SK-N-SH (cell line): ENCODE measurements around the gene AHRR. TPM values are rescaled to one million over a fixed set of nuclear protein-coding genes. Genes with fewer than 3 reads are reported as not detected.

ENCODE experiments used
- CTCF ChIA-PET: fragments of 300-600, 350-600 bp; formaldehyde crosslinking; extraction: SDS; loops from one replicate; lab custom pipeline; 2021; lab: Yijun Ruan, JAX
- POLR2A ChIA-PET: fragments of 350-600 bp; sonication (Branson Sonifier 250); formaldehyde crosslinking; extraction: SDS; loops from one replicate; lab custom pipeline; 2020; ENCODE audit warnings: antibody characterized with exemption, inconsistent platforms; lab: Yijun Ruan, JAX
- DNase-seq: peaks from one replicate; pipeline ENCODE4 v3.0.0; 2012
- H2AFZ ChIP-seq: fragments of 200-600 bp; sonication (generic); 2 replicates; pipeline ENCODE4 v1.8.1; 2016; ENCODE audit warnings: antibody characterized with exemption, mild to moderate bottlenecking, low read depth
- H3F3A ChIP-seq: fragments of 200-600 bp; sonication (generic); replicated peaks from 2 replicates; pipeline ENCODE3; 2016; ENCODE audit warnings: antibody characterized with exemption, mild to moderate bottlenecking; ENCODE audit not compliant: insufficient read depth
- H3K27ac ChIP-seq, 2 experiments: fragments of 200-500 bp in 1 of 2; fragments of 200-600 bp in 1 of 2; sonication (Bioruptor generic) in 1 of 2; sonication (generic), shearing (Covaris generic) in 1 of 2; 2 replicates each; pipeline versions ENCODE4 v1.5.1 to v1.6.1; 2014 to 2016; ENCODE audit warnings: low read depth in 2 of 2, inconsistent platforms in 1 of 2, low read length in 1 of 2, mild to moderate bottlenecking in 1 of 2, mixed read lengths in 1 of 2
- H3K27me3 ChIP-seq: fragments of 200-600 bp; sonication (generic), shearing (Covaris generic); 2 replicates; pipeline ENCODE4 v1.6.1; 2016; ENCODE audit warnings: mixed run types; ENCODE audit not compliant: insufficient read depth
- H3K36me3 ChIP-seq, 2 experiments: fragments of 200-500 bp in 1 of 2; fragments of 200-600 bp in 1 of 2; sonication (Bioruptor generic) in 1 of 2; sonication (generic) in 1 of 2; replicated peaks in 1 of 2; 2 replicates each; pipeline versions ENCODE3 to v1.5.1; 2014 to 2016; ENCODE audit warnings: low read length in 1 of 2, mild to moderate bottlenecking in 1 of 2; ENCODE audit not compliant: insufficient read depth in 2 of 2, control insufficient read depth in 1 of 2
- H3K4me1 ChIP-seq, 2 experiments: fragments of 200-500 bp in 1 of 2; fragments of 200-600 bp in 1 of 2; sonication (Bioruptor generic) in 1 of 2; sonication (generic), shearing (Covaris generic) in 1 of 2; 2 replicates each; pipeline versions ENCODE4 v1.5.1 to v1.6.1; 2014 to 2016; ENCODE audit warnings: low read depth in 1 of 2, low read length in 1 of 2, mixed run types in 1 of 2; ENCODE audit not compliant: insufficient read depth in 2 of 2, control insufficient read depth in 1 of 2
- H3K4me2 ChIP-seq: fragments of 200-600 bp; sonication (generic), shearing (Covaris generic); 2 replicates; pipeline ENCODE4 v1.6.1; 2017; ENCODE audit warnings: mixed run types
- H3K4me3 ChIP-seq, 2 experiments: fragments of 200-500 bp in 1 of 2; fragments of 200-600 bp in 1 of 2; sonication (Bioruptor generic) in 1 of 2; sonication (generic), shearing (Covaris generic) in 1 of 2; 2 replicates each; pipeline versions ENCODE4 v1.5.1 to v1.8.1; 2014 to 2016; ENCODE audit warnings: low read depth in 2 of 2, inconsistent platforms in 1 of 2, low read length in 1 of 2, mild to moderate bottlenecking in 1 of 2, mixed read lengths in 1 of 2, moderate library complexity in 1 of 2
- H3K79me2 ChIP-seq: fragments of 200-600 bp; sonication (generic); 2 replicates; pipeline ENCODE4 v1.8.1; 2017; ENCODE audit warnings: mild to moderate bottlenecking; ENCODE audit not compliant: insufficient read depth
- H3K9ac ChIP-seq: fragments of 200-600 bp; sonication (generic); 2 replicates; pipeline ENCODE4 v1.6.1; 2017; ENCODE audit warnings: mixed run types
- H3K9me2 ChIP-seq: fragments of 200-600 bp; sonication (generic); 2 replicates; pipeline ENCODE4 v1.6.1; 2017; ENCODE audit warnings: mixed run types
- H3K9me3 ChIP-seq: fragments of 200-600 bp; sonication (generic); 2 replicates; pipeline ENCODE4 v1.6.1; 2017; ENCODE audit warnings: mixed run types, mild to moderate bottlenecking, moderate library complexity
- H4K20me1 ChIP-seq: fragments of 200-600 bp; sonication (generic); 2 replicates; pipeline ENCODE4 v1.6.1; 2017; ENCODE audit warnings: mild to moderate bottlenecking, mixed run types; ENCODE audit not compliant: insufficient read depth
- CHD2 ChIP-seq: fragments of 150-350 bp; IDR thresholded peaks from 2 replicates; pipeline ENCODE4 v1.6.1; 2018; ENCODE audit warnings: low read length; ENCODE audit not compliant: partially characterized antibody
- ELF1 ChIP-seq: IDR thresholded peaks from 2 replicates; pipeline ENCODE4 v1.4.0; 2012
- EP300 ChIP-seq, 2 experiments: IDR thresholded peaks; 2 replicates each; pipeline versions ENCODE4 v1.4.0 to v1.6.1; 2012; ENCODE audit warnings: borderline replicate concordance in 1 of 2, low read depth in 1 of 2, low read length in 1 of 2
- EZH2phosphoT487 ChIP-seq: fragments of 200-600 bp; sonication (generic); IDR thresholded peaks from 2 replicates; pipeline ENCODE4 v1.6.1; 2017; ENCODE audit warnings: low read depth, mixed run types, mild to moderate bottlenecking, antibody characterized with exemption, moderate library complexity, borderline replicate concordance
- JUND ChIP-seq: IDR thresholded peaks from 2 replicates; pipeline ENCODE4 v1.4.0; 2012
- MEF2A ChIP-seq: IDR thresholded peaks from 2 replicates; pipeline ENCODE4 v1.4.0; 2012; ENCODE audit warnings: low read depth, borderline replicate concordance
- NFIC ChIP-seq: IDR thresholded peaks from 2 replicates; pipeline ENCODE4 v1.4.0; 2012; ENCODE audit warnings: borderline replicate concordance
- NRF1 ChIP-seq: IDR thresholded peaks from 2 replicates; pipeline ENCODE4 v1.6.1; 2012; ENCODE audit warnings: low read depth, mild to moderate bottlenecking, low read length
- POLR2AphosphoS5 ChIP-seq: IDR thresholded peaks from 2 replicates; pipeline ENCODE4 v1.6.1; 2012; ENCODE audit warnings: low read depth, low read length
- RCOR1 ChIP-seq: fragments of 150-350 bp; IDR thresholded peaks from 2 replicates; pipeline ENCODE4 v1.6.1; 2017; ENCODE audit warnings: antibody characterized with exemption, low read length
- SMC3 ChIP-seq: IDR thresholded peaks from 2 replicates; pipeline ENCODE4 v1.6.1; 2012; ENCODE audit warnings: low read depth, low read length, improper control_type of control experiment
- TEAD4 ChIP-seq: IDR thresholded peaks from 2 replicates; pipeline ENCODE4 v1.4.0; 2012; ENCODE audit warnings: mild to moderate bottlenecking, borderline replicate concordance; ENCODE audit not compliant: insufficient read depth
- USF1 ChIP-seq: IDR thresholded peaks from 2 replicates; pipeline ENCODE4 v1.4.0; 2012; ENCODE audit warnings: low read depth, borderline replicate concordance
- WGBS: methylation state at CpG from one replicate; pipeline ENCODE4 v1.1.6; 2017; ENCODE audit warnings: low lambda C conversion rate; 5-methylcytosine and 5-hydroxymethylcytosine counted together
- polyA plus RNA-seq, 3 experiments: library from polyadenylated mRNA; depleted of rRNA; stranded (reverse); fragments of >200 nt; gene quantifications; 2 replicates each; pipeline ENCODE4 v1.2.3, GENCODE V29; 2012
- TF ChIP-seq, protein P1 (sequence below): IDR thresholded peaks from 2 replicates; pipeline ENCODE4 v1.6.1; 2012; ENCODE audit warnings: mild to moderate bottlenecking, low read depth, low read length, moderate library complexity
- TF ChIP-seq, protein P2 (sequence below): fragments of 150-350 bp; IDR thresholded peaks from 2 replicates; pipeline ENCODE4 v1.6.1; 2016; ENCODE audit warnings: mild to moderate bottlenecking, low read depth, low read length

The AHRR gene
- polyA plus RNA-seq, 1 of the 3 experiments (the other 2 are of a cell fraction), result 0.71 TPM

GRCh38 chr5:394671-395155 is 73.2 kb downstream of the AHRR start:
- Histone ChIP-seq H3K4me1 (peaks cover 0 to 4% of the 10 kb centered on the region in 2 experiments; a peak in 1 of 4 replicates), H3K9ac (no peak overlapping the region), H3K4me2 (no peak overlapping the region), H3F3A (no peaks in the 10 kb centered on the region), H3K9me3 (no peaks in the 10 kb centered on the region), H2AFZ (no peak overlapping the region), H3K9me2 (no peaks in the 10 kb centered on the region), H3K36me3 (no peaks in the 10 kb centered on the region), H3K4me3 (no peak overlapping the region), H3K79me2 (no peaks in the 10 kb centered on the region), H4K20me1 (no peaks in the 10 kb centered on the region), H3K27ac (no peak overlapping the region), H3K27me3 (no peaks in the 10 kb centered on the region)
- CTCF ChIA-PET, result interaction anchor here (0.7 kb wide), 1 partner anchor 12 kb away, joined by 3 read pairs; no protein-coding TSS in a partner anchor
- peak; percentile 17 for DNase-seq
- POLR2A ChIA-PET, result no interaction called here
- no peak for TF ChIP-seq EZH2phosphoT487
- TF ChIP-seq RCOR1, result no peak
- no peak for TF ChIP-seq SMC3
- no peak for TF ChIP-seq NFIC
- WGBS, result 85% methylated on average over 11 of the region's 18 CpGs

- Histone ChIP-seq H3K9me3 (no peaks in the 10 kb centered on the region), H3K36me3 (no peaks in the 10 kb centered on the region)
- POLR2A ChIA-PET, result no interaction called here
- TF ChIP-seq NRF1 (no peak), NFIC (no peak), JUND (no peak), ELF1 (no peak), MEF2A (no peak), SMC3 (no peak), TEAD4 (no peak), POLR2AphosphoS5 (no peak), CHD2 (no peak), USF1 (no peak), EP300 (IDR thresholded peaks at IDR 0.05; ENCODE audit: borderline replicate concordance in 1 of 2, low read depth in 1 of 2, low read length in 1 of 2) (no peak)
- TF ChIP-seq, protein P1, sequence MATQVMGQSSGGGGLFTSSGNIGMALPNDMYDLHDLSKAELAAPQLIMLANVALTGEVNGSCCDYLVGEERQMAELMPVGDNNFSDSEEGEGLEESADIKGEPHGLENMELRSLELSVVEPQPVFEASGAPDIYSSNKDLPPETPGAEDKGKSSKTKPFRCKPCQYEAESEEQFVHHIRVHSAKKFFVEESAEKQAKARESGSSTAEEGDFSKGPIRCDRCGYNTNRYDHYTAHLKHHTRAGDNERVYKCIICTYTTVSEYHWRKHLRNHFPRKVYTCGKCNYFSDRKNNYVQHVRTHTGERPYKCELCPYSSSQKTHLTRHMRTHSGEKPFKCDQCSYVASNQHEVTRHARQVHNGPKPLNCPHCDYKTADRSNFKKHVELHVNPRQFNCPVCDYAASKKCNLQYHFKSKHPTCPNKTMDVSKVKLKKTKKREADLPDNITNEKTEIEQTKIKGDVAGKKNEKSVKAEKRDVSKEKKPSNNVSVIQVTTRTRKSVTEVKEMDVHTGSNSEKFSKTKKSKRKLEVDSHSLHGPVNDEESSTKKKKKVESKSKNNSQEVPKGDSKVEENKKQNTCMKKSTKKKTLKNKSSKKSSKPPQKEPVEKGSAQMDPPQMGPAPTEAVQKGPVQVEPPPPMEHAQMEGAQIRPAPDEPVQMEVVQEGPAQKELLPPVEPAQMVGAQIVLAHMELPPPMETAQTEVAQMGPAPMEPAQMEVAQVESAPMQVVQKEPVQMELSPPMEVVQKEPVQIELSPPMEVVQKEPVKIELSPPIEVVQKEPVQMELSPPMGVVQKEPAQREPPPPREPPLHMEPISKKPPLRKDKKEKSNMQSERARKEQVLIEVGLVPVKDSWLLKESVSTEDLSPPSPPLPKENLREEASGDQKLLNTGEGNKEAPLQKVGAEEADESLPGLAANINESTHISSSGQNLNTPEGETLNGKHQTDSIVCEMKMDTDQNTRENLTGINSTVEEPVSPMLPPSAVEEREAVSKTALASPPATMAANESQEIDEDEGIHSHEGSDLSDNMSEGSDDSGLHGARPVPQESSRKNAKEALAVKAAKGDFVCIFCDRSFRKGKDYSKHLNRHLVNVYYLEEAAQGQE, result no peak
- TF ChIP-seq, protein P2, sequence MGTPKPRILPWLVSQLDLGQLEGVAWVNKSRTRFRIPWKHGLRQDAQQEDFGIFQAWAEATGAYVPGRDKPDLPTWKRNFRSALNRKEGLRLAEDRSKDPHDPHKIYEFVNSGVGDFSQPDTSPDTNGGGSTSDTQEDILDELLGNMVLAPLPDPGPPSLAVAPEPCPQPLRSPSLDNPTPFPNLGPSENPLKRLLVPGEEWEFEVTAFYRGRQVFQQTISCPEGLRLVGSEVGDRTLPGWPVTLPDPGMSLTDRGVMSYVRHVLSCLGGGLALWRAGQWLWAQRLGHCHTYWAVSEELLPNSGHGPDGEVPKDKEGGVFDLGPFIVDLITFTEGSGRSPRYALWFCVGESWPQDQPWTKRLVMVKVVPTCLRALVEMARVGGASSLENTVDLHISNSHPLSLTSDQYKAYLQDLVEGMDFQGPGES, result no peak
- TF ChIP-seq, all 33 proteins: peak for 0
- Histone ChIP-seq H2AFZ (no peak overlapping the region), H3K9me2 (no peaks in the 10 kb centered on the region), H3F3A (no peaks in the 10 kb centered on the region), H3K4me3 (no peak overlapping the region), H3K4me1 (peaks cover 3 to 4% of the 10 kb centered on the region in 2 experiments; a peak in 2 of 4 replicates), H3K4me2 (no peak overlapping the region), H3K9ac (no peak overlapping the region), H3K27ac (no peak overlapping the region), H4K20me1 (no peaks in the 10 kb centered on the region), H3K79me2 (no peaks in the 10 kb centered on the region), H3K27me3 (no peaks in the 10 kb centered on the region)
- DNase-seq, result peak; percentile 48
- CTCF ChIA-PET, result no interaction called here
- WGBS, result 79% methylated on average over 18 of the region's 21 CpGs
Measured at GRCh38 chr5:395156-395920, 73.8 kb downstream of the AHRR start.
